GM12878 (cell line): ENCODE measurements around the gene SNRPD2. TPM values are rescaled to one million over a fixed set of nuclear protein-coding genes. Genes with fewer than 3 reads are reported as not detected.

Experiments
- ATF7 ChIP-seq: fragments of 450-650 bp; IDR thresholded peaks from 2 replicates; pipeline ENCODE4 v1.6.1; 2016; ENCODE audit warnings: low read depth, mild to moderate bottlenecking
- BCL3 ChIP-seq: IDR thresholded peaks from 2 replicates; pipeline ENCODE4 v1.6.1; 2011; ENCODE audit warnings: borderline replicate concordance, low read depth, mild to moderate bottlenecking, moderate library complexity, low read length; ENCODE audit not compliant: insufficient read depth, poor library complexity, severe bottlenecking
- EGR1 ChIP-seq, 2 experiments: IDR thresholded peaks; 1 replicate in 1 of 2; 2 replicates in 1 of 2; pipeline ENCODE4 v1.6.1; 2011 to 2012; ENCODE audit warnings: low read depth in 2 of 2, low read length in 2 of 2, borderline replicate concordance in 1 of 2, mild to moderate bottlenecking in 1 of 2, moderate library complexity in 1 of 2
- IRF3 ChIP-seq: fragments of 450-650 bp; IDR thresholded peaks from 2 replicates; pipeline ENCODE4 v1.6.1; 2014; ENCODE audit warnings: mild to moderate bottlenecking
- PBX3 ChIP-seq: IDR thresholded peaks from 2 replicates; pipeline ENCODE4 v1.6.1; 2011; ENCODE audit warnings: mild to moderate bottlenecking, low read depth, low read length, moderate library complexity; ENCODE audit not compliant: insufficient replicate concordance
- STAT1 ChIP-seq: fragments of 450-650 bp; conservative IDR thresholded peaks from 2 replicates; pipeline ENCODE4 v1.6.1; 2014; ENCODE audit warnings: antibody characterized with exemption, mild to moderate bottlenecking
- polyA plus RNA-seq, 11 experiments: library from polyadenylated mRNA; depleted of rRNA in 4 of 11; unstranded in 6 of 11; stranded (reverse) in 5 of 11; fragments of >200 nt; fragmentation: Nextera tagmentation in 4 of 11; fragmentation: Illumina TruSeq in 1 of 11; extraction: Ambion mirVana in 4 of 11; extraction: Trizol in 1 of 11; gene quantifications; 1 replicate in 1 of 11; 2 replicates in 10 of 11; pipeline versions ENCODE4 v1.2.1 to v1.2.3, GENCODE V29; 2011 to 2016; ENCODE audit warnings: inconsistent platforms in 2 of 11, missing spikeins in 2 of 11, low read depth in 1 of 11
- total RNA-seq, 4 experiments: library from RNA; depleted of rRNA in 3 of 4; stranded (reverse); fragments of >200 nt in 3 of 4; fragmentation: Illumina TruSeq in 1 of 4; extraction: Trizol in 1 of 4; gene quantifications; 2 replicates each; pipeline versions ENCODE4 v1.2.1 to v1.2.3, GENCODE V29; 2013 to 2021

SNRPD2 gene
- total and polyA plus RNA-seq, 10 of the 15 experiments (the other 5 are each of a cell fraction or from before 2014, with no cell fraction given): 526 to 3,621 (median 951) TPM

GRCh38 chr19:45677351-45678230 lies 14.2 kb downstream of the SNRPD2 start (continued):
- TF ChIP-seq PBX3: peak; percentile 86
- no peak for TF ChIP-seq STAT1
- no peak for TF ChIP-seq ATF7
- no peak for TF ChIP-seq BCL3
- TF ChIP-seq EGR1 (IDR thresholded peaks at IDR 0.05; ENCODE audit: borderline replicate concordance in 1 of 2, low read depth in 2 of 2, low read length in 2 of 2): peak in 1 of 2 experiments; percentile 87; a peak in 2 of 3 replicates
- no peak for TF ChIP-seq IRF3
